Measurements from ENCODE around the gene CDK8. TPM values are rescaled to one million over a fixed set of nuclear protein-coding genes. Genes with fewer than 3 reads are reported as not detected.

Gene CDK8
- total and polyA plus RNA-seq, 2 experiments from 2014 or later: 13.6 to 24.0 TPM

DNA sequence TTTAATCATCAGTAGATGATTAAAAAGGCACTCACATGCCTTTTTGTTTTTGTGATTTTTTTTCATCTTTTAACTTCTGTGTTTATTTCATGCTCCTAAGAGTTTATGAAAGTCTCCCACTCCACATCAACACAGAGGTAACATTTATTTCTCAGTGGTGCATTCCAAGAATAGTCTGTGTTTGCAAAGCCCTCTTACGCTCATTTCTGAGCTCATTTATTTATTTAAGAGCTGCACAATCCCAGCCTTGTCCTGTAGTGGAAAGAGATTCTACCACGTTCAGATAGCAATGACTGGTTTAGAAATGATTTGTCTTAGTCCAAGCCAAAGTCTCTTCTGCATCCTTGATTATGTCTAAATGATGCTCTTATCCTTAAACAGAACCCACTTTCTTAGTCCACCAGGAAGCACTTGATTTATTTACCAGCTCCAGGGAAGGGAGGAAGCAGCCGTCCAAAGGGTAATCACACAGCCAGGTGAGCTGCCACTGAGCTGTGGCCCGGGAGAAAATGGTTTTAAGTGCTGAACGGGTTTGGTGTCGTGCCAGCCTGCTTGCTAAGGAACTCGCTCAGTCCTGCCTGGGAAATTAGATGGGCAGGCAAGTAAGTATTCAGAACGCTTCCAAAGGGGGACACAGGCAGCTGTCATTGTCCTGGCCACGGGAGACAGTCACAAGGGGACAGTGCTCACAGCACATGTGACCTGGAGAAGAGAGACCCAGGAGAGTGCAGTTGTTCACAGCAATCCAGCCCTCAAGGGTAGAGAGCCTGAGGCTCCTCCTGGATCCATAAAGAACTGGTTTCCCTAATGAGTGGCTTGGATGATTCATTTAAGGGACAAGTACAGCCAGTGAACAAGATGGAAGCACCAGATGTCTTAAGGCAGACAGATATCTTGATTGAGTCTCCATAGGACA, 171.8 kb downstream of the CDK8 start:
- H4K20me1 ChIP-seq (replicated peaks; ENCODE audit: insufficient read depth): no peaks in the 10 kb centered on the region
- H3K27me3 ChIP-seq (ENCODE audit: insufficient read depth): no peaks in the 10 kb centered on the region
- H3K36me3 ChIP-seq (ENCODE audit: insufficient read depth): no peaks in the 10 kb centered on the region
- ATAC-seq (no peak), DNase-seq (ENCODE audit: low spot score) (no peak)
- Mint-ChIP-seq H3K9me3 (no peaks in the 10 kb centered on the region), H3K27ac (no peak overlapping the region), H3K4me3 (no peak overlapping the region), H3K4me1 (peaks cover 8% of the 10 kb centered on the region; the same call in 2 of the 3 replicates), H3K27me3 (ENCODE audit: insufficient read depth, low read depth, poor library complexity) (peaks cover 7% of the 10 kb centered on the region), H3K36me3 (ENCODE audit: low read depth) (no peaks in the 10 kb centered on the region)
- no peak for TF ChIP-seq ZNF331 (CRISPR knock-in tag; IDR thresholded peaks at IDR 0.05; ENCODE audit: low read depth)
- no peak for TF ChIP-seq EZH2 (IDR thresholded peaks at IDR 0.05; ENCODE audit: low read depth, unreplicated experiment)
- TF ChIP-seq, protein P1, sequence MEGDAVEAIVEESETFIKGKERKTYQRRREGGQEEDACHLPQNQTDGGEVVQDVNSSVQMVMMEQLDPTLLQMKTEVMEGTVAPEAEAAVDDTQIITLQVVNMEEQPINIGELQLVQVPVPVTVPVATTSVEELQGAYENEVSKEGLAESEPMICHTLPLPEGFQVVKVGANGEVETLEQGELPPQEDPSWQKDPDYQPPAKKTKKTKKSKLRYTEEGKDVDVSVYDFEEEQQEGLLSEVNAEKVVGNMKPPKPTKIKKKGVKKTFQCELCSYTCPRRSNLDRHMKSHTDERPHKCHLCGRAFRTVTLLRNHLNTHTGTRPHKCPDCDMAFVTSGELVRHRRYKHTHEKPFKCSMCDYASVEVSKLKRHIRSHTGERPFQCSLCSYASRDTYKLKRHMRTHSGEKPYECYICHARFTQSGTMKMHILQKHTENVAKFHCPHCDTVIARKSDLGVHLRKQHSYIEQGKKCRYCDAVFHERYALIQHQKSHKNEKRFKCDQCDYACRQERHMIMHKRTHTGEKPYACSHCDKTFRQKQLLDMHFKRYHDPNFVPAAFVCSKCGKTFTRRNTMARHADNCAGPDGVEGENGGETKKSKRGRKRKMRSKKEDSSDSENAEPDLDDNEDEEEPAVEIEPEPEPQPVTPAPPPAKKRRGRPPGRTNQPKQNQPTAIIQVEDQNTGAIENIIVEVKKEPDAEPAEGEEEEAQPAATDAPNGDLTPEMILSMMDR (conservative IDR thresholded peaks at IDR 0.05; ENCODE audit: low read depth in 2 of 2): no peak
- TF ChIP-seq, protein P2, sequence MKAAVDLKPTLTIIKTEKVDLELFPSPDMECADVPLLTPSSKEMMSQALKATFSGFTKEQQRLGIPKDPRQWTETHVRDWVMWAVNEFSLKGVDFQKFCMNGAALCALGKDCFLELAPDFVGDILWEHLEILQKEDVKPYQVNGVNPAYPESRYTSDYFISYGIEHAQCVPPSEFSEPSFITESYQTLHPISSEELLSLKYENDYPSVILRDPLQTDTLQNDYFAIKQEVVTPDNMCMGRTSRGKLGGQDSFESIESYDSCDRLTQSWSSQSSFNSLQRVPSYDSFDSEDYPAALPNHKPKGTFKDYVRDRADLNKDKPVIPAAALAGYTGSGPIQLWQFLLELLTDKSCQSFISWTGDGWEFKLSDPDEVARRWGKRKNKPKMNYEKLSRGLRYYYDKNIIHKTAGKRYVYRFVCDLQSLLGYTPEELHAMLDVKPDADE (IDR thresholded peaks at IDR 0.05): no peak
- TF ChIP-seq EZH2phosphoT487 (IDR thresholded peaks at IDR 0.05; ENCODE audit: unreplicated experiment): no peak
- no peaks in the 10 kb centered on the region for H3F3A ChIP-seq (replicated peaks; ENCODE audit: low read depth)
- H3K9me2 ChIP-seq (ENCODE audit: insufficient read depth): no peaks in the 10 kb centered on the region
- H2AFZ ChIP-seq: no peak overlapping the region
- no peak overlapping the region for H3K27ac ChIP-seq (ENCODE audit: low read depth)
- no peaks in the 10 kb centered on the region for H3K79me2 ChIP-seq (replicated peaks; ENCODE audit: insufficient read depth)
- no peak overlapping the region for H3K4me3 ChIP-seq
- H3K4me2 ChIP-seq: no peak overlapping the region
- H3K4me1 ChIP-seq (ENCODE audit: insufficient read depth): no peaks in the 10 kb centered on the region

DNA sequence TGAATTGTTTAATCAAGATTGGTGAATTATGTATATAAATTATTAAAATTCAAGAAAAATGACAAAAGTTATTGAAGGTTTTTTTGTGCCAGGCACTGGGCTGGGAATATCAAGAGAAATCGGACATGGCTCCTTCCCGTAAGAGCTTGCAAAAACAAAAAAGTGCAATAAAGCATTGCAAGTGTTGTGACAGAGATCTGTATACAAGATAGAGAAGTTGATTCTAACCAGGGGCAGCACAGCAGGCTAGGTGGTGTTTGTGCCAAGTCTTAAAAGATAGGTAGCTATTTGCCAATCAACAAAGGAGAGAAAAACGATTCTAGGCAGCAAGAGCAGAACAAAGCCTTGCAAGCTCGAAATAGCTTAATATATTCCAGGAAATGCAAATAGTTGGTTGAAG, 179.8 kb downstream of the CDK8 start:
- TF ChIP-seq NANOG (IDR thresholded peaks at IDR 0.05; ENCODE audit: borderline replicate concordance): no peak
- Histone ChIP-seq H3K4me1 (ENCODE audit: insufficient read depth) (no peaks in the 10 kb centered on the region), H3K4me3 (no peak overlapping the region), H3K27me3 (ENCODE audit: insufficient read depth) (no peaks in the 10 kb centered on the region), H4K20me1 (replicated peaks; ENCODE audit: insufficient read depth) (no peaks in the 10 kb centered on the region), H2AFZ (no peak overlapping the region), H3K79me2 (replicated peaks; ENCODE audit: insufficient read depth) (no peaks in the 10 kb centered on the region), H3K4me2 (no peak overlapping the region), H3K9me2 (ENCODE audit: insufficient read depth) (no peaks in the 10 kb centered on the region; the same call in 1 of the 2 replicates), H3K36me3 (ENCODE audit: insufficient read depth) (peaks cover 6% of the 10 kb centered on the region), H3K27ac (ENCODE audit: low read depth) (no peak overlapping the region), H3F3A (replicated peaks; ENCODE audit: low read depth) (no peaks in the 10 kb centered on the region)
- H3K36me3 Mint-ChIP-seq (ENCODE audit: low read depth): peaks cover 23% of the 10 kb centered on the region; the same call in 2 of the 3 replicates
- ATAC-seq: no peak
- DNase-seq (ENCODE audit: low spot score): no peak
- H3K4me3 Mint-ChIP-seq: no peak overlapping the region
- peaks cover 36% of the 10 kb centered on the region for H3K9me3 Mint-ChIP-seq
- H3K27me3 Mint-ChIP-seq (ENCODE audit: insufficient read depth, low read depth, poor library complexity): no peaks in the 10 kb centered on the region
- H3K27ac Mint-ChIP-seq: no peak overlapping the region
- H3K4me1 Mint-ChIP-seq: no peaks in the 10 kb centered on the region

Measured in GM23338 (cell line).